SH-SY5Y (cell line): ENCODE measurements around the gene FCRL5.

Experiments used
- GATA2 ChIP-seq: IDR thresholded peaks from 2 replicates; pipeline ENCODE4 v1.6.1; 2011; ENCODE audit warnings: mild to moderate bottlenecking, low read depth, low read length
- GATA3 ChIP-seq: IDR thresholded peaks from 2 replicates; pipeline ENCODE4 v1.6.1; 2011; ENCODE audit warnings: low read depth, mild to moderate bottlenecking, low read length, moderate library complexity

DNA sequence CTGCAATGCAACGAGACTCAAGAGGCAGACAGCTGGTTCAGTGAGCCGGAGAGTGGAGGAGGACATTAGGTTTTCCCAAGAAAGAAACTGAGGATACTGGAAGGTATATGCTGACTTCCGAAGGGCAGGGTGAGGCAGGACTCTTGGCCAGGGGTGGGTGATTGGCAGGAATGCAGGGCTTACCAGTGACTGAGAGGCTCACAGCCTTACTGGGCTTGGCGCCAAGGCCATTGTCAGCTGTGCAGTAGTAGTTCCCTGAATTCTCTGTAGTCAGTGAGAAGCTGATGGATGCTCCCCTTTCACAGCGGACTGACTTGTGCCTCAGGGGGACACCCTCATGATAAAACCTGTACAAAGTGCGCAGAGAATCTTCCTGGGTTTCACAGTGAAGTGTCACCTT is 9.6 kb downstream of the FCRL5 start:
- TF ChIP-seq GATA2 (no peak), GATA3 (no peak)
